Regular cardiac myocyte (primary cell): ENCODE measurements around the gene ZNF836. TPM values are rescaled to one million over a fixed set of nuclear protein-coding genes. Genes with fewer than 3 reads are reported as not detected.

Experiments used
- total RNA-seq: library from RNA; depleted of rRNA; stranded (reverse); fragments of >200 nt; gene quantifications from 2 replicates; pipeline ENCODE4 v1.2.3, GENCODE V29; 2014

Gene ZNF836
- total RNA-seq = 3.1 and 7.6 TPM in 2 replicates

GRCh38 chr19:52171321-52172169 is at the start of gene ZNF836:
TSS of gene ZNF836 (minus strand) at chr19:52171621. CDS start at chr19:52168072, 3,549 bp downstream.

DNA sequence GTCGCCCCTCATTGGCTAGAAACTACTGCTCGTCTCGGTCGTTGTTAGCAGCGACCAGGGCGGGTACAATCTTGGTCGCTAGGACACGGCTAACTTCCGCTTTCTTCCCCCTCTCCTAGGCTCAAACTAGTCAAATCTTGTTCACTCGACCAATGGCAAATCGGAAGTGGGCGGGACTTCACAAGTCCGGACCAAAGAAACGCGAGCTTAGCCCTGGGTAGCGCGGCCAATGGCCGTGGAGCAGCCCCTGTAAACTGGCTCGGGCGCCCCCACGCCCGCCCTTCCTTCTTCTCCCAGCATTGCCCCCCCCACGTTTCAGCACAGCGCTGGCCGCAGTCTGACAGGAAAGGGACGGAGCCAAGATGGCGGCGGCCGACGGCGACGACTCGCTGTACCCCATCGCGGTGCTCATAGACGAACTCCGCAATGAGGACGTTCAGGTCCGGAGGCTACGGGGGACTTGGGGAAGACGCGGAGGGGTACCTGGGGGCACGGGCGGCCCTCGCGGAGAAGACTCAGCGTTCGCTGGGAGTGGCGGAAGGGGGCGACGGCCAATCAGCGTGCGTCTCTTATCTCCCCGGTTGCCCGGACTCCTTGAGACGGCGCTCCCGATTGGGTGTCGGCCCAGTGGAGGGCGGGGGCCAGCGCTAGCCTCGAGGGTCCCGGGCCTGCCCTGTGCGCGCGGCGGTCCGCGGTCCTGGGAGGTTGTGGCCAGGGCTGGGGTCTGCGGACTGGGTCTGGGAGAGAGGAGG is 18.5 kb upstream of the ZNF836 start, which contains the start of gene PPP2R1A:
TSS of gene PPP2R1A (plus strand) at position 318 of the 752 bp plus-strand sequence. CDS start at position 363, 45 bp downstream.

GRCh38 chr19:52139252-52140031 is 32.0 kb downstream of the ZNF836 start, which contains the start of gene ZNF616:
TSS of gene ZNF616 (minus strand) at chr19:52139938. CDS start at chr19:52130512, 9,426 bp downstream.

Other genes starting within 250 kb of the ZNF836 start
- gene ZNF613, start 244.1 kb downstream of the ZNF836 start, total RNA-seq = 4.2 and 8.7 TPM in 2 replicates
- gene ZNF350, start 184.8 kb downstream of the ZNF836 start, total RNA-seq = 8.2 and 14.1 TPM in 2 replicates
- gene ZNF615, start 163.4 kb downstream of the ZNF836 start, total RNA-seq = 11.5 and 20.0 TPM in 2 replicates
- 10.7 and 12.7 TPM in 2 replicates for gene ZNF614, start 143.2 kb downstream of the ZNF836 start, total RNA-seq
- gene ZNF432, start 122.8 kb downstream of the ZNF836 start, total RNA-seq = 8.8 and 14.7 TPM in 2 replicates
- gene ZNF841, start 75.9 kb downstream of the ZNF836 start, total RNA-seq = 21.5 and 43.4 TPM in 2 replicates
- 12.8 and 18.3 TPM in 2 replicates for gene ZNF616, start 31.7 kb downstream of the ZNF836 start, total RNA-seq
- 146 and 178 TPM in 2 replicates for gene PPP2R1A, start 18.4 kb upstream of the ZNF836 start, total RNA-seq
- gene ZNF766, start 98.0 kb upstream of the ZNF836 start, total RNA-seq = 9.6 and 14.7 TPM in 2 replicates
- gene ZNF480, start 125.5 kb upstream of the ZNF836 start, total RNA-seq = 4.2 and 5.0 TPM in 2 replicates
- 2.5 and 4.8 TPM in 2 replicates for gene ZNF610, start 164.6 kb upstream of the ZNF836 start, total RNA-seq
- 28.8 and 31.0 TPM in 2 replicates for gene ZNF880, start 198.3 kb upstream of the ZNF836 start, total RNA-seq
- gene ZNF528, start 226.2 kb upstream of the ZNF836 start, total RNA-seq = 17.1 and 26.5 TPM in 2 replicates